RPMI7951 (cell line): Measurements from ENCODE around the gene HHAT. TPM values are rescaled to one million over a fixed set of nuclear protein-coding genes. Genes with fewer than 3 reads are reported as not detected.

Source experiments
- DNase-seq: peaks from one replicate; pipeline ENCODE4 v3.0.0-alpha.2; 2012; ENCODE audit warnings: low read depth
- total RNA-seq: library from RNA; depleted of rRNA; stranded (reverse); fragments of >200 nt; shearing (Covaris generic); gene quantifications from 2 replicates; pipeline ENCODE4 v1.2.3, GENCODE V29; 2014

The HHAT gene
- total RNA-seq, 1 experiment from 2014 or later, result 3.1 TPM

- DNase-seq, result peak; percentile 15
Observed at GRCh38 chr1:210482945-210483617, 154.4 kb downstream of the HHAT start.

GRCh38 chr1:210483821-210484220, 155.1 kb downstream of the HHAT start:
- DNase-seq, result no peak

- no peak for DNase-seq
Observed at GRCh38 chr1:210487021-210487420, 158.3 kb downstream of the HHAT start.

- peak; percentile 10 for DNase-seq
Observed at GRCh38 chr1:210489491-210489890, 160.8 kb downstream of the HHAT start.

- DNase-seq, result no peak
Observed at GRCh38 chr1:210490781-210491180, 162.1 kb downstream of the HHAT start.

GRCh38 chr1:210496063-210496462, 167.4 kb downstream of the HHAT start:
- peak; percentile 82 for DNase-seq

- no peak for DNase-seq
Observed at GRCh38 chr1:210499956-210500355, 171.3 kb downstream of the HHAT start.

GRCh38 chr1:210500831-210501230, 172.1 kb downstream of the HHAT start:
- no peak for DNase-seq

- DNase-seq, result no peak
Observed at GRCh38 chr1:210504286-210504685, 175.6 kb downstream of the HHAT start.

- no peak for DNase-seq
Observed at GRCh38 chr1:210505601-210506496, 177.1 kb downstream of the HHAT start.

- DNase-seq, result no peak
Observed at GRCh38 chr1:210506689-210507088, 178.0 kb downstream of the HHAT start.

- no peak for DNase-seq
Observed at GRCh38 chr1:210516092-210516656, 187.5 kb downstream of the HHAT start.

- no peak for DNase-seq
Observed at GRCh38 chr1:210516697-210517459, 188.2 kb downstream of the HHAT start.

GRCh38 chr1:210523830-210524229, 195.1 kb downstream of the HHAT start:
- DNase-seq, result no peak

- no peak for DNase-seq
Observed at GRCh38 chr1:210525716-210526454, 197.2 kb downstream of the HHAT start.

- DNase-seq, result no peak
Observed at GRCh38 chr1:210527091-210527490, 198.4 kb downstream of the HHAT start.

GRCh38 chr1:210531475-210532222, 202.9 kb downstream of the HHAT start:
- DNase-seq, result no peak

- no peak for DNase-seq
Observed at GRCh38 chr1:210532223-210532598, 203.5 kb downstream of the HHAT start.

- no peak for DNase-seq
Observed at GRCh38 chr1:210535761-210536160, 207.1 kb downstream of the HHAT start.

- no peak for DNase-seq
Observed at GRCh38 chr1:210536254-210536961, 207.7 kb downstream of the HHAT start.
